Uterus (tissue), 4 donors: Measurements from ENCODE around the gene CDH4. TPM values are rescaled to one million over a fixed set of nuclear protein-coding genes. Genes with fewer than 3 reads are reported as not detected.

Experiments used
- DNase-seq, 2 donors: peaks; one replicate each; pipeline ENCODE4 v3.0.0-alpha.2; 2019 to 2020
- H3K27ac ChIP-seq, 2 donors: fragments of 200-600 bp; sonication (generic); 1 replicate in 1 of 2; 2 replicates in 1 of 2; pipeline ENCODE4 v1.5.1; 2016 to 2018
- H3K27me3 ChIP-seq, 2 donors: fragments of 200-600 bp; sonication (generic); one replicate each; pipeline ENCODE4 v1.5.1; 2018 to 2019; ENCODE audit warnings: control low read depth in 1 of 2
- H3K36me3 ChIP-seq, 2 donors: fragments of 200-600 bp; sonication (generic); one replicate each; pipeline ENCODE4 v1.5.1; 2019; ENCODE audit warnings: control low read depth in 1 of 2
- H3K4me1 ChIP-seq, 2 donors: fragments of 200-600 bp; sonication (generic); one replicate each; pipeline ENCODE4 v1.5.1; 2018 to 2019; ENCODE audit warnings: control low read depth in 1 of 2
- H3K4me3 ChIP-seq, 2 donors: fragments of 200-600 bp; sonication (generic); 1 replicate in 1 of 2; 2 replicates in 1 of 2; pipeline ENCODE4 v1.5.1; 2018 to 2019; ENCODE audit warnings: mild to moderate bottlenecking in 1 of 2
- H3K9me3 ChIP-seq, 2 donors: fragments of 200-600 bp; sonication (generic); one replicate each; pipeline ENCODE4 v1.5.1; 2019; ENCODE audit warnings: control low read depth in 1 of 2
- POLR2A ChIP-seq, 2 donors: fragments of 450-650 bp; IDR thresholded peaks; one replicate each; pipeline ENCODE4 v1.6.1; 2016; ENCODE audit warnings: antibody characterized with exemption in 2 of 2, mild to moderate bottlenecking in 1 of 2, moderate library complexity in 1 of 2
- intact Hi-C: fragments of 100-400 bp; cut with DNase I; formaldehyde crosslinking; loops from one replicate; pipeline ENCODE4 v1.15.1; 2023; ENCODE audit warnings: low total_unique reads
- total RNA-seq, 4 donors: library from RNA; depleted of rRNA in 3 of 4; stranded (reverse); fragments of >200 nt in 3 of 4; gene quantifications; one replicate each; pipeline versions ENCODE4 v1.1.0 to v1.2.4, GENCODE V29; 2014 to 2023
- TF ChIP-seq, protein P1 (sequence below), 4 experiments: fragments of 200-600 bp in 2 of 4; fragments of 450-650 bp in 2 of 4; sonication (generic) in 2 of 4; IDR thresholded peaks; one replicate each; pipeline ENCODE4 v1.5.1; 2016 to 2019; ENCODE audit warnings: antibody characterized with exemption in 4 of 4, mild to moderate bottlenecking in 2 of 4, moderate library complexity in 1 of 4
- donor health status: DM: yes; HTN: yes; CAD: no.

The CDH4 gene
- total RNA-seq, 4 donors from 2014 or later, result under 0.01 to 0.55 TPM; not detected in 2

DNA sequence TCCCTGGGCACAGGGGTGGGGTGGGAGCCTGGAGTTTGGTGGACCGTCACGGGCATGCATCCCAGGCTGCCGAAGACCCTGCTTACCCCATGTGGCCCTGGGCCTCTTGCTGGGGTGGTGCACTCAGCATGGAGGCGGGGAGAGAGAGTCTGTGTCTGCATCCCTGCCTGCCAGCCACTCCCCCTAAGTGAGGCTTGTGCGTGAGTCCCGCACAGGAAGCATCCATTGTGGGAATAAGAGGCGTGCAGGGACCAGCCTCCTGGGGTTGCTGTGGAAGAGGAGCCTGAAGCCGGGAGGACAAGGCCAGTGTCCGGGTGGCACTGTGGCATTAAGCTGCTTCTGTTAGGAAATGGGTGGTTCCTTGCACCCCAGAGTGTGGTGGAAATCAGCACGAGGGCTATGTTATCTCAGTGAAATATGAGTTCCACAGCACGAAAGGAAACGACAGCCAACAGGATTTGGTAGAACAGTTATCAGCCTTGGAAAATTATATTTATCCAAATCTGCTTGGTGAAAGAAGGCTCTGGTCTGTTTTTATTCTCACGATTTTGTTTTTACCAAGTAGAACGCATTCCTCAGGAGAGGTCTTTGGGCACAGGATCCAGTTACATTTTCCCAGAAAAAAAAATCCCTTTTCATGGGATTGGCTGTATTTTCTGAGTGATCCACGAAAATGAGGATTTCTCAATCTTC, 35.7 kb downstream of the CDH4 start:
- H3K9me3 ChIP-seq, result no peaks in the 10 kb centered on the region
- DNase-seq, result no peak
- H3K4me1 ChIP-seq, result no peaks in the 10 kb centered on the region
- intact Hi-C loops, result no loop called here
- no peaks in the 10 kb centered on the region for H3K27me3 ChIP-seq
- H3K36me3 ChIP-seq, result no peaks in the 10 kb centered on the region
- no peak overlapping the region for H3K27ac ChIP-seq
- H3K4me3 ChIP-seq, result no peak overlapping the region
- TF ChIP-seq, protein P1, sequence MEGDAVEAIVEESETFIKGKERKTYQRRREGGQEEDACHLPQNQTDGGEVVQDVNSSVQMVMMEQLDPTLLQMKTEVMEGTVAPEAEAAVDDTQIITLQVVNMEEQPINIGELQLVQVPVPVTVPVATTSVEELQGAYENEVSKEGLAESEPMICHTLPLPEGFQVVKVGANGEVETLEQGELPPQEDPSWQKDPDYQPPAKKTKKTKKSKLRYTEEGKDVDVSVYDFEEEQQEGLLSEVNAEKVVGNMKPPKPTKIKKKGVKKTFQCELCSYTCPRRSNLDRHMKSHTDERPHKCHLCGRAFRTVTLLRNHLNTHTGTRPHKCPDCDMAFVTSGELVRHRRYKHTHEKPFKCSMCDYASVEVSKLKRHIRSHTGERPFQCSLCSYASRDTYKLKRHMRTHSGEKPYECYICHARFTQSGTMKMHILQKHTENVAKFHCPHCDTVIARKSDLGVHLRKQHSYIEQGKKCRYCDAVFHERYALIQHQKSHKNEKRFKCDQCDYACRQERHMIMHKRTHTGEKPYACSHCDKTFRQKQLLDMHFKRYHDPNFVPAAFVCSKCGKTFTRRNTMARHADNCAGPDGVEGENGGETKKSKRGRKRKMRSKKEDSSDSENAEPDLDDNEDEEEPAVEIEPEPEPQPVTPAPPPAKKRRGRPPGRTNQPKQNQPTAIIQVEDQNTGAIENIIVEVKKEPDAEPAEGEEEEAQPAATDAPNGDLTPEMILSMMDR (IDR thresholded peaks at IDR 0.05), result no peak
- no peak for TF ChIP-seq POLR2A (IDR thresholded peaks at IDR 0.05)

DNA sequence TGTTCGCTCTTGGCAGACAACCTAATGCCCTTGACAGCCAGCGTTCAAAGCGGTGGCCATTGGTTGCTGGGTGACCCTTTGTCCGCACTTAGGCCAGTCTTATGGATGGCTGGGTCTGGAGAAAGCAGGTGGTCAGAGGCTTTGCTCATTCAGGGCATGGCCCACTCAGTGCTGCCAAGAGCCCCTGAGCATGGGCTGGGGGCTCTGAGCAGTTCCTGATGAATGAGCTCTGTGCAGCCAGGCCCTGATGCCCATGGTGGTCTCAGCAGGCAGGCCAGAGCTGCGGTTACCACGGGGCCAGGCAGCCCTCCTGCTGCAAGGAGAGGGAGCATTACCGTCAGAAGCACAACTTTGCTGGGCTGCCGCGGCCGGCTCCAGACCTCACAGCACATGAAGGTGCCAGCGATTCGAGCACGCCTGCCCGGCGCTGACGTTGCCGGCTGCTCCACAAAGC, 36.3 kb downstream of the CDH4 start:
- TF ChIP-seq, protein P1 (IDR thresholded peaks at IDR 0.05), result no peak
- no peak for TF ChIP-seq POLR2A (IDR thresholded peaks at IDR 0.05)
- no peak overlapping the region for H3K4me3 ChIP-seq
- H3K27me3 ChIP-seq, result no peaks in the 10 kb centered on the region
- H3K36me3 ChIP-seq, result no peaks in the 10 kb centered on the region
- H3K27ac ChIP-seq, result no peak overlapping the region
- intact Hi-C loops, result no loop called here
- no peaks in the 10 kb centered on the region for H3K9me3 ChIP-seq
- no peak for DNase-seq
- no peaks in the 10 kb centered on the region for H3K4me1 ChIP-seq

DNA sequence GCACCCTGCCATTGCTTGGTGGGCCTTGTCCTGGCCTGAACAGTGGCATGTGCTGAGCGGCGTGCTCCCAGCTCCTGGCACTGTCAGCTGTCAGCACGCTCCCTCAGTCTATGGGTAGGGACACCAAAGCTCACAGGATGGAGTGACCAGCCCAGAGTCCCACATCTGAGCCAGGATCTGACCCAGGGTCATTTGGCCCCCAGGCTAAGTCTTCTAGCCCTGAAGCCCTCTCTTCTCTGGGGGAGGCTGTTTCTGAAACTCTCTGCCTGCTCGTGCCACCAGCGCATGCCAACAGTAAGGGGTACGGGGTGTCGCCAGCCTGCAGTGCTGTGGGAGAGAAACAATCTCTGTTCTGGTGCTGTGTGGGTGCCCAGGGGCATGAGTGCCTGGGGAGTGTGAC, 37.1 kb downstream of the CDH4 start:
- TF ChIP-seq, protein P1 (IDR thresholded peaks at IDR 0.05), result no peak
- TF ChIP-seq POLR2A (IDR thresholded peaks at IDR 0.05), result no peak
- Histone ChIP-seq H3K36me3 (no peaks in the 10 kb centered on the region), H3K9me3 (no peaks in the 10 kb centered on the region), H3K27me3 (no peaks in the 10 kb centered on the region), H3K4me1 (no peaks in the 10 kb centered on the region), H3K4me3 (no peak overlapping the region), H3K27ac (no peak overlapping the region)
- DNase-seq, result no peak
- intact Hi-C loops, result no loop called here

DNA sequence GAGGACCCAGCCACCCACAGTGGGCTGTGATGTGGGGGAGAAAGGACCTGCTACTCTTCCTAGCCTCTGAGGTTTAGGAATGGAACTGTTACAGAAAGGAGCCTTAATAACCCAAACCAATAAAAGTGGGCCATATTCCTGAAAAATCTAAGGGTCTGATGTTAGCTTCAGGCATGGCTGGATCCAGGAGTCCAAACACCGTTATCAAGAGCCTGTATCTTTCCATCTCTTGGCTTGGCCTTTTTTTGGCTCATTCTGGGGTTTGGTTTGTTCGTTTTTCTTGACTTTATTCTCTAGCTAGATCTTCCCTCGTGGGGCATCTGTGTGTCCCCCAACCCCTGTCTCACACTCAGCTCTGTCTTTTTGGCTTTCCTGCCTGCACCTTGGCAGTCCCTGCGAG, 38.7 kb downstream of the CDH4 start:
- no peaks in the 10 kb centered on the region for H3K27me3 ChIP-seq
- H3K4me1 ChIP-seq, result no peaks in the 10 kb centered on the region
- DNase-seq, result no peak
- no peak for TF ChIP-seq POLR2A (IDR thresholded peaks at IDR 0.05)
- TF ChIP-seq, protein P1 (IDR thresholded peaks at IDR 0.05), result no peak
- intact Hi-C loops, result no loop called here
- H3K27ac ChIP-seq, result no peak overlapping the region
- H3K4me3 ChIP-seq, result no peak overlapping the region
- no peaks in the 10 kb centered on the region for H3K36me3 ChIP-seq
- no peaks in the 10 kb centered on the region for H3K9me3 ChIP-seq

DNA sequence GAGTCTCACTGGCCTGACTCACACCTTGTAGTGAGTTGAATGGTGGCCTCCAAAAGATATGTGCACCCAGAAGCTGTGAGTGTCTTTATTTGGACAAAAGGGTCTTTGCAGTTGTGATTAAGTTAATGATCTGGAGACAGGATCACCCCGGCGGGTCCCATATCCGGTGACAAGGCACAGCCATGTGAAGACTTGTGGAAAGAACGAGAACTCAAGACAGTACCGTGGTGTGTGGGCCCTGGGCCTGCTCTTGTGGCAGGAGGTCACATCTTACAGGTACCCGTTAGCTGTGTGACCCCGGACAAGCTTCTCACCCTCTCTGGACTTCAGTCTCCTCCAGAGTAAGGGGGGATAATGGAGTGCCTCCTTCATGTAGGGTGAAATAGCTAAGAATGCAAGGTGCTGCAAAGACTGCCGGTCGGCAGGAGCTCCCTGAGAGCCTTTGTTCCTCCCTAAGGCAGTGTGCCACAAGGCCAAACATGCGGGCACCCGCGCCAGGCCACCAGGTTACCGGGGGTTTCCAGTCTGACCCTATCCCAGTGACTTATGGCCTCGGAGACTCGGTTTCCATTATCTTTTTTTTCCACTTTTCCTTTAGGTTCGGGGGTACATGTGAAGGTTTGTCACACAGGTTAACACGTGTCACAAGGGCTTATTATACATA, 39.2 kb downstream of the CDH4 start:
- H3K4me1 ChIP-seq, result no peaks in the 10 kb centered on the region
- TF ChIP-seq, protein P1 (IDR thresholded peaks at IDR 0.05), result no peak
- no peak for TF ChIP-seq POLR2A (IDR thresholded peaks at IDR 0.05)
- no peaks in the 10 kb centered on the region for H3K9me3 ChIP-seq
- no peaks in the 10 kb centered on the region for H3K36me3 ChIP-seq
- DNase-seq, result no peak
- no peak overlapping the region for H3K27ac ChIP-seq
- H3K4me3 ChIP-seq, result no peak overlapping the region
- intact Hi-C loops, result no loop called here
- H3K27me3 ChIP-seq, result no peaks in the 10 kb centered on the region
